Measurements from ENCODE around the gene C3orf33.

C3orf33 gene

GRCh38 chr3:155785662-155786295 lies 20.3 kb downstream of the C3orf33 start:
- no peak for DNase-seq (ENCODE audit: low spot score)

GRCh38 chr3:155782390-155782953 lies 23.6 kb downstream of the C3orf33 start:
- no peak for DNase-seq (ENCODE audit: low spot score)

- DNase-seq (ENCODE audit: low spot score), result no peak
These were observed 25.8 kb downstream of the C3orf33 start for GRCh38 chr3:155780291-155780690.

GRCh38 chr3:155778462-155778861 lies 27.6 kb downstream of the C3orf33 start:
- no peak for DNase-seq (ENCODE audit: low spot score)

GRCh38 chr3:155772801-155773200 lies 33.3 kb downstream of the C3orf33 start:
- no peak for DNase-seq (ENCODE audit: low spot score)

GRCh38 chr3:155771126-155771525 lies 35.0 kb downstream of the C3orf33 start:
- no peak for DNase-seq (ENCODE audit: low spot score)

- DNase-seq (ENCODE audit: low spot score), result no peak
These were observed 39.9 kb downstream of the C3orf33 start for GRCh38 chr3:155766206-155766605.

GRCh38 chr3:155763870-155764463 lies 42.1 kb downstream of the C3orf33 start:
- no peak for DNase-seq (ENCODE audit: low spot score)

GRCh38 chr3:155760653-155761052 lies 45.4 kb downstream of the C3orf33 start:
- DNase-seq (ENCODE audit: low spot score), result no peak

- no peak for DNase-seq (ENCODE audit: low spot score)
These were observed 48.5 kb downstream of the C3orf33 start for GRCh38 chr3:155757577-155757976.

GRCh38 chr3:155753038-155753639 lies 52.9 kb downstream of the C3orf33 start:
- DNase-seq (ENCODE audit: low spot score), result no peak

- DNase-seq (ENCODE audit: low spot score), result peak; percentile 42
These were observed 57.3 kb downstream of the C3orf33 start for GRCh38 chr3:155748611-155749365.

- no peak for DNase-seq (ENCODE audit: low spot score)
These were observed 58.2 kb downstream of the C3orf33 start for GRCh38 chr3:155747946-155748290.

GRCh38 chr3:155747286-155747945 lies 58.7 kb downstream of the C3orf33 start:
- DNase-seq (ENCODE audit: low spot score), result no peak

GRCh38 chr3:155746703-155747102 lies 59.4 kb downstream of the C3orf33 start:
- DNase-seq (ENCODE audit: low spot score), result no peak

- peak; percentile 25 for DNase-seq (ENCODE audit: low spot score)
These were observed 60.1 kb downstream of the C3orf33 start for GRCh38 chr3:155745795-155746550.

- DNase-seq (ENCODE audit: low spot score), result peak; percentile 77
These were observed 61.3 kb downstream of the C3orf33 start, which contains the start of gene PLCH1 for GRCh38 chr3:155744626-155745324. PLCH1 (minus strand) TSS chr3:155745071; CDS start chr3:155704224, 40,847 bp downstream.

- peak; percentile 79 for DNase-seq (ENCODE audit: low spot score)
These were observed 62.0 kb downstream of the C3orf33 start for GRCh38 chr3:155744010-155744625.

GRCh38 chr3:155743606-155744005 lies 62.5 kb downstream of the C3orf33 start:
- no peak for DNase-seq (ENCODE audit: low spot score)

GRCh38 chr3:155742349-155742965 lies 63.6 kb downstream of the C3orf33 start:
- no peak for DNase-seq (ENCODE audit: low spot score)
